ENCODE measurements around the gene ZSWIM3.
A peak's percentile ranks its signal among the peaks of the same experiment; 100 is the strongest.
"Not testable (repeated sequence)": the region's sequence is repeated elsewhere in the genome, so short reads cannot be mapped to it uniquely, and the experiment has no call there.

The ZSWIM3 gene

GRCh38 chr20:45857114-45857881 lies at the start of gene ZSWIM3, which contains the start of gene ACOT8:
TSS of gene ZSWIM3 (plus strand) at chr20:45857614. CDS start at chr20:45857826, 212 bp downstream.
TSS of gene ACOT8 (minus strand) at chr20:45857392. CDS start at chr20:45857315, 77 bp downstream.
- peak; percentile 85 to 95 (median 90) for DNase-seq (ENCODE audit: low read depth in 3 of 3)

- DNase-seq (ENCODE audit: low read depth in 3 of 3) = no peak
Measured at GRCh38 chr20:45810191-45810970, 47.0 kb upstream of the ZSWIM3 start.

GRCh38 chr20:45812157-45813005 lies 45.0 kb upstream of the ZSWIM3 start, which contains the start of gene UBE2C:
TSS of gene UBE2C (plus strand) at chr20:45812644. CDS start at chr20:45812696, 52 bp downstream.
- peak; percentile 89 to 95 (median 89) for DNase-seq (ENCODE audit: low read depth in 3 of 3)

DNA sequence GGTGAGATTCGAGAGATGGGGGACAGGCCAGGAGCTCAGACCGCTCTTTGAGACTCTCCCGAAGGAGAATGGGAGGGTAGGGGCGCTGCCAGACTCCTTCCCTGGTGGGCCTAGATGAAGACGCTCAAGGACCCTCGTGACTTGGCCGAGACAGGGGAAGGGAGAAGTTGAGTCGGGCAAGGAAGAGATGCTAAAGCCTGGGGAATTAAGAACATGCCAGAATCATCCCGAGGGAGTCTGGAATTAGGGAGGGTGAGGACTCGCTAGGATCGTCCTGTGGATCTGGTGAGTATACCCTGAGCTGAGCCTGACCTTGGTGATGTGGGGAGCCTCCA lies 44.4 kb upstream of the ZSWIM3 start:
- DNase-seq (ENCODE audit: low read depth in 3 of 3) = no peak

DNA sequence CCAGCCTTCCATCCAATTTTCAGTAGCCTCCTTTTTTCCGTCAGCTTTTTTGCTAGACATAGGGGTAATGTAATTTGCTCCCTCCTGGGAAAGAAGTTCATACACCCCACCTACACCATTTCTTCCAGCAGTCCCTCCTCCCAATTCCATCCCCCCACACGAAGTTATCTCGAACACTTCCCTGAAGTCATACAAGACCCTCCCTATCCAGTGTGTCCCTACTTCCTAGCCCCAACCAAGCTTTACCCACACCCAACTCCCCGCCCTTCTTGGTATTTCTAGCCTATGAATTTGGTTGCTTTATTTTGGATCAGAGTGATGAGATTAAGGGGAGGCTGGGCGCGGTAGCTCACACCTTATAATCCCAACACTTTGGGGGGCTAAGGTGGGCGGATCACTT lies 43.9 kb upstream of the ZSWIM3 start:
- no peak for DNase-seq (ENCODE audit: low read depth in 3 of 3)

- DNase-seq (ENCODE audit: low read depth in 3 of 3) = no peak
Measured at GRCh38 chr20:45814314-45814713, 43.1 kb upstream of the ZSWIM3 start.

DNA sequence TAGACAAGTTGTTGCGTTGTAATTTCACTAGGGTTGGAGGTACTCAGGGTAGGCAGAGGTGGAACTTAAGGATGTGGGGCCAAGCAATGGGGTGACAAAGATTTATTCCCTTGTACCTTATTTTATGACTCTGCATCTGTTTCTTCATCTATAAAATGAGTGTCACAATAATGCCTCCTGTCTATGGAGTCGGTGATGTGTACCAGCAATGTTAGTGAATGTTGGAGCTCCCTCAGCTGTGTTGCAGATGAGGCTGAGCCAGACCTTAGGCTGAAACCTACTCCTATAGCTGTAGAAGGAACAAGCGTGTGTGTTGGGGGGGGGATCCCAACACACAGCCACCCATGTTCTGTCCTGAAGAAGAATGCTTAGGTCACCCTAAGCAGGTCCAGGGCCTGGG lies 40.5 kb upstream of the ZSWIM3 start:
- no peak for DNase-seq (ENCODE audit: low read depth in 3 of 3)

- DNase-seq (ENCODE audit: low read depth in 3 of 3) = no peak
Measured at GRCh38 chr20:45817376-45818194, 39.8 kb upstream of the ZSWIM3 start.

- no peak for DNase-seq (ENCODE audit: low read depth in 3 of 3)
Measured at GRCh38 chr20:45818239-45818638, 39.2 kb upstream of the ZSWIM3 start.

GRCh38 chr20:45819466-45819865 lies 37.9 kb upstream of the ZSWIM3 start:
- DNase-seq (ENCODE audit: low read depth in 3 of 3) = no peak

DNA sequence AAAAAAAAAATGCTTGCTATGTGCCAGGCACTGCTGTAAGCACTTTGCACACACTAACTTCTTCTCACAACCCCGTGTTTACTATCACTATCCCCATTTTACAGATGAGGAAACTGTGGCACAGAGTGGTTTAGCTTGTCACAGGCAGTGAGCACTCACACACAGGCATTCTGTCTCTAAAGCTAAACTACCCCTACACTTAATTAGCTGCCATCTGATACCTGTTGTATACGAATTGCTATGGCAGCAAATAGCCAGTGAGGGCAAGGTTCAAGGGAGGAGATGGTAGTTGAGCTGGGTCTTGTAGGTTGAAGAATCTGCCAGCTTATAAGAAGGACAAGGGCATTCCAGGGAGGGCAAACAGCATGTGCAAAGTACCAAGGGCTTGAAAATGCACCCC lies 35.5 kb upstream of the ZSWIM3 start:
- DNase-seq (ENCODE audit: low read depth in 3 of 3) = no peak

DNA sequence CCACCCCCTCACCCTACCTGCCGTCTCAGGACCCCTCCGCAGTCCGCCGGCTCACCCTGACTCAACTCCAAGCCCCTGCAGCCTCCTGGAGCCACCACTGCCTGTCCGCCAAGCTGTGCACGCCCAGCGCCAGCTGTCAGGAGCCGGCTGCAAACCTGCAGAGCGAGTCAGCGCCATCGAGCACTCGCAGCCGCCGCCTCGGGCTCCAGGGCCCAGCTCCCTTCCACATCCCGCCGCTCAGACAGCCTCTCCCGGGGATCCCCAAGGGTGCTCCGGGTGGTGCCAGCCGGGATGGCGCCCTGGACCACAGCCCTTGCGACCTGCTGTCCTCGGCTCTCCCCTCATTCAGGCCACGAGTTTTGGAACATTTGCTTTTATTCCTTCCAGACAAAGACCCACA lies 34.6 kb upstream of the ZSWIM3 start:
- no peak for DNase-seq (ENCODE audit: low read depth in 3 of 3)

GRCh38 chr20:45823949-45824835 lies 33.2 kb upstream of the ZSWIM3 start:
- DNase-seq (ENCODE audit: low read depth in 3 of 3) = peak in 2 of 3 donors; percentile 33 to 40

- no peak for DNase-seq (ENCODE audit: low read depth in 3 of 3)
Measured at GRCh38 chr20:45826381-45827019, 30.9 kb upstream of the ZSWIM3 start.

DNA sequence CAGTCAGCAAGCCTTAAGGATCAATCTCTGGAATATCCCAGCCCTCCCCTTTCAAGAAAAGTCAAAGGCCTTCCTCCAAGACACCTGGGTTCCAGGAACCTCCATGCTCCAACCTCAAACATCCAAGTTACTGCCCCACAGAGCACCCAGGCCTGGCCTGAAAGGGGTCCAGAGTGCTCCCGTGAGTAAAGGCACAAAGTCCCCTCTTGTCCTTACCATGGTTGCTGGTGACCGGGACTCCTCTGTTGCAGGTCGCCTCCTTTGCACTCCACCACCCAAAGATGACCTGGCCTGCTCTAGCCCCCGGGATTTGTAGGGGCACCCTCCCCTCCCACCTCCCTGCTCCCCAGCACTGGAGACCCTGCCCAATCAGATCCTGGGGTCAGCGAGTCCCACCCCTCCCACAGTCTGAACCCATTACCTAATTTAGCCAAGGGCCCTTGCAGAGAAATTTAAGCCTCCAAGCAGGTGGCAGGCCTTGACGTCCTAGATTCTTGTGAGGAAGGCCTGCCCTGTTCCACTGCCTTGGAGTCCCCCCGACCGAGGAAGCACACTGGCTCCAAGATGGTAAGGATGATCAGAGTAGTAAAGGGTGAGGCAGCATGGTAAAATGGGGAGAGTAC lies 30.3 kb upstream of the ZSWIM3 start, which contains the start of gene TNNC2:
Gene TNNC2, minus strand, starts transcription at position 283 of the 623 bp plus-strand sequence. Its CDS starts 64 bp downstream, at position 219.
- no peak for DNase-seq (ENCODE audit: low read depth in 3 of 3)

- no peak for DNase-seq (ENCODE audit: low read depth in 3 of 3)
Measured at GRCh38 chr20:45827712-45828111, 29.7 kb upstream of the ZSWIM3 start.

GRCh38 chr20:45828589-45828988 lies 28.8 kb upstream of the ZSWIM3 start:
- DNase-seq (ENCODE audit: low read depth in 3 of 3) = no peak

DNA sequence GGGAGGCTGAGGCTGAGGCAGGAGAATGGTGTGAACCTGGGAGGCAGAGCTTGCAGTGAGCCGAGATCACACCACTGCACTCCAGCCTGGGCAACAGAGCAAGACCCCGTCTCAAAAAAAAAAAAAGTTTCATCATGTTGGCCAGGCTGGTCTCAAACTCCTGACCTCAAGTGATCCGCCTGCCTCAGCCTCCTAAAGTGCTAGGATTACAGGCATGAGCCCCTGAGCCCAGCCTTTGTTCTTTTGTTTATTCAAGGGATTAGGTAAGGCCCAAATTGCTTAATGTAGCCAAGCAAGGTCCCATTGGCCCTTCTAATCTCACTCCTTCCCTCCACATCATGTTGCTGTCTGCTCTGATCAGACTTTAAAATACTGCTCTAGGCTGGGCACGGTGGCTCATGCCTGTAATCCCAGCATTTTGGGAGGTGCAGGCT lies 27.7 kb upstream of the ZSWIM3 start:
- not testable (repeated sequence) for DNase-seq (ENCODE audit: low read depth in 3 of 3)

- DNase-seq (ENCODE audit: low read depth in 3 of 3) = no peak
Measured at GRCh38 chr20:45832619-45833018, 24.8 kb upstream of the ZSWIM3 start.
